ENCODE measurements around the gene PTGS2. TPM values are rescaled to one million over a fixed set of nuclear protein-coding genes. Genes with fewer than 3 reads are reported as not detected.

The PTGS2 gene
- polyA plus RNA-seq, 1 of the 3 experiments (the other 2 are of a cell fraction), result 6.3 TPM

- Histone ChIP-seq H2AFZ (ENCODE audit: low read depth) (no peak overlapping the region), H3K9me3 (no peaks in the 10 kb centered on the region), H3K4me2 (no peak overlapping the region), H3K9me2 (no peaks in the 10 kb centered on the region), H3K36me3 (replicated peaks in 1 of 2; ENCODE audit: control insufficient read depth in 1 of 2, insufficient read depth in 2 of 2, low read length in 1 of 2) (no peaks in the 10 kb centered on the region), H4K20me1 (ENCODE audit: insufficient read depth) (no peaks in the 10 kb centered on the region), H3K9ac (no peak overlapping the region), H3K4me1 (ENCODE audit: control insufficient read depth in 1 of 2, insufficient read depth in 2 of 2, low read depth in 1 of 2, low read length in 1 of 2) (no peaks in the 10 kb centered on the region), H3K27ac (ENCODE audit: low read depth in 2 of 2, low read length in 1 of 2) (no peak overlapping the region), H3K27me3 (ENCODE audit: insufficient read depth) (no peaks in the 10 kb centered on the region), H3K4me3 (ENCODE audit: low read depth in 2 of 2, low read length in 1 of 2) (no peak overlapping the region), H3K79me2 (ENCODE audit: insufficient read depth) (no peaks in the 10 kb centered on the region), H3F3A (replicated peaks; ENCODE audit: insufficient read depth) (no peaks in the 10 kb centered on the region)
- CTCF ChIA-PET, result no interaction called here
- POLR2A ChIA-PET, result no interaction called here
- no peak for TF ChIP-seq USF2 (IDR thresholded peaks at IDR 0.05; ENCODE audit: borderline replicate concordance, low read depth, low read length)
- TF ChIP-seq ELF1 (IDR thresholded peaks at IDR 0.05), result no peak
- TF ChIP-seq EZH2phosphoT487 (IDR thresholded peaks at IDR 0.05; ENCODE audit: borderline replicate concordance, low read depth), result no peak
- no peak for TF ChIP-seq POLR2AphosphoS5 (IDR thresholded peaks at IDR 0.05; ENCODE audit: low read depth, low read length)
- no peak for TF ChIP-seq EP300 (IDR thresholded peaks at IDR 0.05; ENCODE audit: borderline replicate concordance in 1 of 2, low read depth in 1 of 2, low read length in 1 of 2)
- no peak for TF ChIP-seq RFX5 (IDR thresholded peaks at IDR 0.05; ENCODE audit: low read length)
- no peak for TF ChIP-seq PBX3 (IDR thresholded peaks at IDR 0.05)
- no peak for TF ChIP-seq GABPA (IDR thresholded peaks at IDR 0.05; ENCODE audit: low read depth)
- TF ChIP-seq SIN3A (IDR thresholded peaks at IDR 0.05; ENCODE audit: borderline replicate concordance, low read depth, low read length), result no peak
- no peak for TF ChIP-seq GATA2 (CRISPR knock-in tag; IDR thresholded peaks at IDR 0.05)
- no peak for TF ChIP-seq RAD21 (IDR thresholded peaks at IDR 0.05; ENCODE audit: low read length)
- TF ChIP-seq RXRA (IDR thresholded peaks at IDR 0.05; ENCODE audit: borderline replicate concordance, low read depth), result no peak
- no peak for TF ChIP-seq MEF2A (IDR thresholded peaks at IDR 0.05; ENCODE audit: borderline replicate concordance, low read depth)
- no peak for TF ChIP-seq TCF12 (IDR thresholded peaks at IDR 0.05)
- no peak for TF ChIP-seq REST (IDR thresholded peaks at IDR 0.05; ENCODE audit: low read depth, low read length)
- TF ChIP-seq USF1 (IDR thresholded peaks at IDR 0.05; ENCODE audit: borderline replicate concordance, low read depth), result no peak
- no peak for TF ChIP-seq TAF1 (IDR thresholded peaks at IDR 0.05; ENCODE audit: borderline replicate concordance, low read depth, low read length)
- no peak for TF ChIP-seq RCOR1 (IDR thresholded peaks at IDR 0.05; ENCODE audit: low read length)
- no peak for DNase-seq
Observed at GRCh38 chr1:186659890-186660341, 20.3 kb downstream of the PTGS2 start.

Measured in SK-N-SH (cell line).